Caco-2 (cell line): ENCODE measurements around the gene PMF1. TPM values are rescaled to one million over a fixed set of nuclear protein-coding genes. Genes with fewer than 3 reads are reported as not detected.

Experiments
- Bru-seq: library from RNA; stranded (reverse); fragments of 400-500 nt; gene quantifications from one replicate; lab custom pipeline; 2021; lab: Mats Ljungman, UMichigan
- BruChase-seq, 2 experiments: library from RNA; stranded (reverse); fragments of 400-500 nt; gene quantifications; one replicate each; lab custom pipeline; 2021; lab: Mats Ljungman, UMichigan
- BruUV-seq: library from RNA; stranded (reverse); fragments of 400-500 nt; replicated peaks from 2 replicates; lab custom pipeline; 2021; lab: Mats Ljungman, UMichigan
- CTCF ChIA-PET: fragments of 300-600 bp; sonication (Branson Sonifier 250); formaldehyde crosslinking; loops from one replicate; lab custom pipeline; 2022; ENCODE audit warnings: antibody characterized with exemption; lab: Charles Lee
- POLR2A ChIA-PET: fragments of 300-600 bp; sonication (Branson Sonifier 250); formaldehyde crosslinking; loops from one replicate; lab custom pipeline; 2022; ENCODE audit warnings: antibody characterized with exemption; lab: Charles Lee
- DNase-seq, 2 experiments: peaks; one replicate each; pipeline versions ENCODE4 v3.0.0 to v3.0.0-alpha.2; 2020 to 2022
- H3K27me3 ChIP-seq: replicated peaks from 2 replicates; pipeline ENCODE4 v1.6.0; 2011; ENCODE audit warnings: low read length; ENCODE audit not compliant: control insufficient read depth, insufficient read depth
- H3K36me3 ChIP-seq: 2 replicates; pipeline ENCODE4 v1.5.1; 2011; ENCODE audit warnings: low read length; ENCODE audit not compliant: control insufficient read depth, insufficient read depth
- H3K4me1 ChIP-seq: fragments of 250-450 bp; sonication (Bioruptor Pico); 2 replicates; pipeline ENCODE4 v1.5.1; 2020; ENCODE audit warnings: mild to moderate bottlenecking
- H3K4me3 ChIP-seq: 2 replicates; pipeline ENCODE4 v1.5.1; 2011; ENCODE audit warnings: low read depth, mild to moderate bottlenecking, control low read depth, low read length
- H3K9me3 ChIP-seq: fragments of 250-450 bp; sonication (Bioruptor Pico); 2 replicates; pipeline ENCODE4 v1.5.1; 2020; ENCODE audit warnings: mild to moderate bottlenecking, moderate library complexity
- H3K27ac Mint-ChIP-seq: one replicate; pipeline ENCODE4 v1.8.0; 2022; ENCODE audit warnings: mixed read lengths; ENCODE audit not compliant: unreplicated experiment
- H3K27me3 Mint-ChIP-seq: one replicate; pipeline ENCODE4 v1.8.0; 2022; ENCODE audit warnings: mixed read lengths; ENCODE audit not compliant: insufficient read depth, unreplicated experiment
- H3K36me3 Mint-ChIP-seq: one replicate; pipeline ENCODE4 v1.8.0; 2022; ENCODE audit warnings: mild to moderate bottlenecking, mixed read lengths; ENCODE audit not compliant: insufficient read depth, unreplicated experiment
- H3K4me1 Mint-ChIP-seq: one replicate; pipeline ENCODE4 v1.8.0; 2022; ENCODE audit warnings: low read depth, mixed read lengths; ENCODE audit not compliant: unreplicated experiment
- H3K4me3 Mint-ChIP-seq: one replicate; pipeline ENCODE4 v1.8.0; 2022; ENCODE audit warnings: mild to moderate bottlenecking, moderate library complexity, mixed read lengths; ENCODE audit not compliant: unreplicated experiment
- H3K9me3 Mint-ChIP-seq: one replicate; pipeline ENCODE4 v1.8.0; 2022; ENCODE audit warnings: mixed read lengths; ENCODE audit not compliant: unreplicated experiment
- CTCF ChIP-seq, 2 experiments: fragments of 200-600 bp in 1 of 2; IDR thresholded peaks; 1 replicate in 1 of 2; 2 replicates in 1 of 2; pipeline versions ENCODE4 v1.5.1 to v1.8.0; 2011 to 2022; ENCODE audit warnings: antibody characterized with exemption in 1 of 2, control low read depth in 1 of 2, inconsistent platforms in 1 of 2, low read depth in 1 of 2, low read length in 1 of 2, mild to moderate bottlenecking in 1 of 2, moderate library complexity in 1 of 2; ENCODE audit not compliant: insufficient read depth in 1 of 2, severe bottlenecking in 1 of 2, unreplicated experiment in 1 of 2
- intact Hi-C: fragments of 100-400 bp; cut with micrococcal nuclease; formaldehyde crosslinking; loops from one replicate; pipeline ENCODE4 v1.10.0; 2022; ENCODE audit not compliant: unreplicated experiment
- long read RNA-seq: library from polyadenylated mRNA; stranded (forward); transcript quantifications from one replicate; pipeline ENCODE4 v2.0.0, GENCODE V29; 2022
- total RNA-seq: library from RNA; stranded (reverse); gene quantifications from 2 replicates; pipeline ENCODE4 v1.2.3, GENCODE V29; 2022

The PMF1 gene
- 90.2 and 95.7 TPM in 2 replicates for total RNA-seq
- percentile 82 among the genes with signal in this experiment for Bru-seq, nascent RNA
- percentile 93 among the genes with signal in this experiment for BruChase-seq, experiment 1, labeled RNA remaining after a 2-hour chase
- BruChase-seq, experiment 2, labeled RNA remaining after a 6-hour chase, result percentile 96 among the genes with signal in this experiment
- long read RNA-seq, transcript PMF1-202 (5 exons, 1,068 nt), result major isoform, 135 of 151 reads
- long read RNA-seq, partial matches to known transcripts, result 4 of 151 reads
- long read RNA-seq, other reads (novel, unspliced or antisense), result 9 of 151 reads

GRCh38 chr1:156212833-156213643, at the start of gene PMF1:
Gene PMF1 (plus strand): TSS chr1:156213007. CDS start chr1:156213016, 9 bp downstream.
- Histone ChIP-seq H3K4me1 (peaks cover 12% of the 10 kb centered on the region), H3K4me3 (peak within 1 kb of the TSS; percentile 90), H3K9me3 (no peaks in the 10 kb centered on the region), H3K27me3 (no peaks in the 10 kb centered on the region), H3K36me3 (peaks cover 1% of the 10 kb centered on the region)
- ChIA-PET CTCF (interaction anchor here (0.6 to 2.5 kb wide), 12 partner anchors 12 to 235 kb away, joined by 3 to 37 read pairs (median 4); partner anchors contain the start of genes ARHGEF2 and SLC25A44), POLR2A (interaction anchor here (0.6 to 2.4 kb wide), 25 partner anchors 12 to 905 kb away, joined by 3 to 26 read pairs (median 3); partner anchors contain the start of genes FDPS, LAMTOR2, SLC25A44 and SMG5)
- no peaks in the 10 kb centered on the region for H3K27me3 Mint-ChIP-seq
- H3K36me3 Mint-ChIP-seq, result peaks cover 42% of the 10 kb centered on the region
- peak; percentile 97 for DNase-seq
- no peak for TF ChIP-seq CTCF (IDR thresholded peaks at IDR 0.05; ENCODE audit: insufficient read depth in 1 of 2, low read depth in 1 of 2, low read length in 1 of 2, severe bottlenecking in 1 of 2, unreplicated experiment in 1 of 2)
- TSS peak; percentile 75 for BruUV-seq
- intact Hi-C loops, result loop anchor here (2.0 to 5.0 kb wide), 3 partner anchors 20 to 66 kb away; no protein-coding TSS in a partner anchor
- H3K4me1 Mint-ChIP-seq, result peaks cover 23% of the 10 kb centered on the region
- H3K27ac Mint-ChIP-seq, result peak within 1 kb of the TSS; percentile 98
- H3K4me3 Mint-ChIP-seq, result peak within 1 kb of the TSS; percentile 96
- H3K9me3 Mint-ChIP-seq, result no peaks in the 10 kb centered on the region

GRCh38 chr1:156163712-156164111, 49.1 kb upstream of the PMF1 start:
- CTCF ChIA-PET, result interaction anchor here (1.8 kb wide), 1 partner anchor 61 kb away, joined by 7 read pairs; no protein-coding TSS in a partner anchor
- POLR2A ChIA-PET, result interaction anchor here (0.6 to 0.7 kb wide), 2 partner anchors 49 to 72 kb away, joined by 3 to 4 read pairs; partner anchors contain the start of gene PMF1
- no peaks in the 10 kb centered on the region for H3K4me1 Mint-ChIP-seq
- Histone ChIP-seq H3K36me3 (no peaks in the 10 kb centered on the region), H3K27me3 (no peaks in the 10 kb centered on the region), H3K4me1 (no peaks in the 10 kb centered on the region), H3K9me3 (peaks cover 2% of the 10 kb centered on the region; the same call in 1 of the 2 replicates), H3K4me3 (no peak overlapping the region)
- intact Hi-C loops, result no loop called here
- no peaks in the 10 kb centered on the region for H3K36me3 Mint-ChIP-seq
- no TSS peak for BruUV-seq
- peaks cover 6% of the 10 kb centered on the region for H3K9me3 Mint-ChIP-seq
- TF ChIP-seq CTCF (IDR thresholded peaks at IDR 0.05; ENCODE audit: insufficient read depth in 1 of 2, low read depth in 1 of 2, low read length in 1 of 2, severe bottlenecking in 1 of 2, unreplicated experiment in 1 of 2), result no peak
- DNase-seq, result no peak
- H3K4me3 Mint-ChIP-seq, result no peak overlapping the region
- H3K27ac Mint-ChIP-seq, result no peak overlapping the region
- no peaks in the 10 kb centered on the region for H3K27me3 Mint-ChIP-seq
